Keratinocyte (primary cell): ENCODE data around the gene ABHD4. TPM values are rescaled to one million over a fixed set of nuclear protein-coding genes. Genes with fewer than 3 reads are reported as not detected.

Source experiments
- DNase-seq: peaks from one replicate; pipeline ENCODE4 v3.0.0-alpha.2; 2011; ENCODE audit warnings: low read depth, missing footprints, low spot score
- FAIRE-seq: peaks from 2 replicates; lab custom pipeline; 2011; peaks lifted over from hg19 to GRCh38; lab: Jason Lieb, UNC
- H2AFZ ChIP-seq: 2 replicates; pipeline ENCODE4 v1.6.0; 2012; ENCODE audit warnings: low read length, control low read depth, inconsistent platforms; ENCODE audit not compliant: control insufficient read depth
- H3K27ac ChIP-seq: 2 replicates; pipeline ENCODE4 v1.5.1; 2011; ENCODE audit warnings: low read length; ENCODE audit not compliant: control insufficient read depth, insufficient read depth
- H3K27me3 ChIP-seq: 3 replicates; pipeline ENCODE4 v1.6.0; 2011; ENCODE audit warnings: low read length; ENCODE audit not compliant: control insufficient read depth, insufficient read depth; ENCODE audit errors: extremely low read depth
- H3K36me3 ChIP-seq, 2 experiments: 2 replicates in 1 of 2; 3 replicates in 1 of 2; pipeline ENCODE4 v1.5.1; 2011; ENCODE audit warnings: low read length in 2 of 2, mild to moderate bottlenecking in 1 of 2; ENCODE audit not compliant: control insufficient read depth in 2 of 2, insufficient read depth in 2 of 2; ENCODE audit errors: extremely low read depth in 1 of 2
- H3K4me1 ChIP-seq: 3 replicates; pipeline ENCODE4 v1.5.1; 2011; ENCODE audit warnings: low read length; ENCODE audit not compliant: control insufficient read depth, insufficient read depth; ENCODE audit errors: extremely low read depth
- H3K4me2 ChIP-seq: 3 replicates; pipeline ENCODE4 v1.6.0; 2011; ENCODE audit warnings: low read depth, low read length; ENCODE audit not compliant: control insufficient read depth, insufficient read depth; ENCODE audit errors: extremely low read depth
- H3K4me3 ChIP-seq, 3 experiments: fragments of 200-600 bp in 1 of 3; sonication (generic) in 1 of 3; 2 replicates in 2 of 3; 3 replicates in 1 of 3; pipeline ENCODE4 v1.5.1; 2011 to 2016; ENCODE audit warnings: low read length in 3 of 3, mild to moderate bottlenecking in 3 of 3, control low read depth in 2 of 3, inconsistent platforms in 1 of 3, low read depth in 1 of 3, mixed read lengths in 1 of 3, mixed run types in 1 of 3, moderate library complexity in 1 of 3; ENCODE audit not compliant: control insufficient read depth in 2 of 3, insufficient read depth in 2 of 3; ENCODE audit errors: extremely low read depth in 1 of 3
- H3K79me2 ChIP-seq: 2 replicates; pipeline ENCODE4 v1.6.0; 2012; ENCODE audit warnings: low read length; ENCODE audit not compliant: control insufficient read depth, insufficient read depth
- H3K9ac ChIP-seq: 3 replicates; pipeline ENCODE4 v1.6.0; 2011; ENCODE audit warnings: low read length; ENCODE audit not compliant: control insufficient read depth, insufficient read depth; ENCODE audit errors: extremely low read depth
- H3K9me1 ChIP-seq: 3 replicates; pipeline ENCODE4 v1.6.0; 2011; ENCODE audit warnings: low read length; ENCODE audit not compliant: control insufficient read depth, insufficient read depth; ENCODE audit errors: extremely low read depth
- H3K9me3 ChIP-seq: 2 replicates; pipeline ENCODE4 v1.5.1; 2012; ENCODE audit warnings: low read depth, low read length; ENCODE audit not compliant: control insufficient read depth
- H4K20me1 ChIP-seq: 3 replicates; pipeline ENCODE4 v1.6.0; 2011; ENCODE audit warnings: low read length; ENCODE audit not compliant: control insufficient read depth, insufficient read depth; ENCODE audit errors: extremely low read depth
- EZH2 ChIP-seq: IDR thresholded peaks from one replicate; pipeline ENCODE4 v1.6.1; 2012; ENCODE audit warnings: inconsistent platforms, mild to moderate bottlenecking, low read length, moderate library complexity
- dilution Hi-C: fragments of 300-500 bp; cut with MboI; formaldehyde crosslinking; loops from one replicate; pipeline ENCODE4 v1.7.0; 2020; ENCODE audit warnings: low sequenced_read_pairs; ENCODE audit not compliant: extremely low pct_ligation_motif_present
- polyA plus RNA-seq, 5 experiments: library from polyadenylated mRNA; depleted of rRNA in 3 of 5; stranded (reverse) in 3 of 5; stranded (forward) in 1 of 5; unstranded in 1 of 5; fragments of >200 nt; gene quantifications; 1 replicate in 1 of 5; 2 replicates in 3 of 5; 3 replicates in 1 of 5; pipeline versions ENCODE4 v1.2.1 to v1.2.3, GENCODE V29; 2011 to 2012; ENCODE audit warnings: missing spikeins in 2 of 5, low read depth in 1 of 5, low replicate concordance in 1 of 5
- TF ChIP-seq, protein P1 (sequence below), 3 experiments: IDR thresholded peaks in 1 of 3; conservative IDR thresholded peaks in 1 of 3; optimal IDR thresholded peaks in 1 of 3; 2 replicates in 2 of 3; 3 replicates in 1 of 3; pipeline versions ENCODE3 to v1.5.1; 2011; ENCODE audit warnings: low read length in 3 of 3, mild to moderate bottlenecking in 3 of 3, moderate library complexity in 2 of 3, control low read depth in 1 of 3, inconsistent platforms in 1 of 3; ENCODE audit not compliant: insufficient read depth in 2 of 3; ENCODE audit errors: extremely low read depth in 1 of 3

The ABHD4 gene
- polyA plus RNA-seq, 1 donor (not counting 4 experiments of a cell fraction or from before 2014, with no cell fraction given) = 17.7 TPM

DNA sequence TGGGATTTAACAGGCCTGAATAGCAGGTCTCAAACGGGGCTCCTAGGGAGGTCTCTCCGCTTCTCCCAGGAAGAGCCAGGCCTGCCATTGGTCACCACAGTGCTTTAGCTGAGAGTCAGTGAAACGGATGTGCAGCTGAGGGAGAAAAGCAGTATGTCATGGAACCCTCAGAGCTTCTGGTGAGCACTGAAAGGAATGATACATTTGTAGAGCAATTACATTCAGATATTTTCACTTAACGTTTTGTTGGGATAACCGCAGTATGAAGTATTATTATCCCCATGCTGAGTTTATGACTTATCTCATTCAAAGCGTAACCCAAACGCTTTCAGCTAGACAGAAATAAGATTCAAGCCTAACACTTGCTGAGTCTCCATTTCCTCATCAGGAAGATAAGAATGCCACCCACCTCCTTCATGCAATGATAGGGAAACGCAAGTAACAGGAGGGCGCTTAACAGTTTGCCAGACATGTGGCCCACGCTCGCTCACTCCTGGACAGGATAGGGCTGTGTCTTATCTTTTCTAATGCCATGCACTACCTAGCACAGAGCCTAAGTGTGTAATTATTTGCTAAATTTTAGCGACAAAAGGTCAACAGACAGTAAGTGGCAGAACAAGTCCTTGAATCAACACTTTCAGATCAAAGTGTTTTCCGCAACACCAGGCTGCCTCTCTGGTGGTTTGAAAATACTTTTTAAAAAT, 37.3 kb upstream of the ABHD4 start:
- no peak for TF ChIP-seq EZH2
- TF ChIP-seq, protein P1, sequence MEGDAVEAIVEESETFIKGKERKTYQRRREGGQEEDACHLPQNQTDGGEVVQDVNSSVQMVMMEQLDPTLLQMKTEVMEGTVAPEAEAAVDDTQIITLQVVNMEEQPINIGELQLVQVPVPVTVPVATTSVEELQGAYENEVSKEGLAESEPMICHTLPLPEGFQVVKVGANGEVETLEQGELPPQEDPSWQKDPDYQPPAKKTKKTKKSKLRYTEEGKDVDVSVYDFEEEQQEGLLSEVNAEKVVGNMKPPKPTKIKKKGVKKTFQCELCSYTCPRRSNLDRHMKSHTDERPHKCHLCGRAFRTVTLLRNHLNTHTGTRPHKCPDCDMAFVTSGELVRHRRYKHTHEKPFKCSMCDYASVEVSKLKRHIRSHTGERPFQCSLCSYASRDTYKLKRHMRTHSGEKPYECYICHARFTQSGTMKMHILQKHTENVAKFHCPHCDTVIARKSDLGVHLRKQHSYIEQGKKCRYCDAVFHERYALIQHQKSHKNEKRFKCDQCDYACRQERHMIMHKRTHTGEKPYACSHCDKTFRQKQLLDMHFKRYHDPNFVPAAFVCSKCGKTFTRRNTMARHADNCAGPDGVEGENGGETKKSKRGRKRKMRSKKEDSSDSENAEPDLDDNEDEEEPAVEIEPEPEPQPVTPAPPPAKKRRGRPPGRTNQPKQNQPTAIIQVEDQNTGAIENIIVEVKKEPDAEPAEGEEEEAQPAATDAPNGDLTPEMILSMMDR (optimal IDR thresholded peaks at IDR 0.05 in 1 of 3, IDR thresholded peaks at IDR 0.05 in 1 of 3, conservative IDR thresholded peaks at IDR 0.05 in 1 of 3; ENCODE audit: extremely low read depth in 1 of 3, insufficient read depth in 2 of 3, low read length in 3 of 3) = no peak
- Histone ChIP-seq H3K9me1 (no peaks in the 10 kb centered on the region), H3K27me3 (no peaks in the 10 kb centered on the region), H3K27ac (no peak overlapping the region), H3K9ac (no peak overlapping the region), H2AFZ (no peak overlapping the region), H3K4me2 (no peak overlapping the region), H3K79me2 (no peaks in the 10 kb centered on the region), H3K4me1 (peaks cover 15% of the 10 kb centered on the region), H3K36me3 (peaks cover 7 to 11% of the 10 kb centered on the region in 2 experiments), H3K9me3 (no peaks in the 10 kb centered on the region), H3K4me3 (no peak overlapping the region), H4K20me1 (no peaks in the 10 kb centered on the region)
- DNase-seq = no peak
- FAIRE-seq = no peak
- dilution Hi-C loops = no loop called here

- H3K9ac ChIP-seq = no peak overlapping the region
- H3K4me1 ChIP-seq = peaks cover 12% of the 10 kb centered on the region
- peaks cover 7 to 11% of the 10 kb centered on the region in 2 experiments for H3K36me3 ChIP-seq
- H3K4me2 ChIP-seq = no peak overlapping the region
- no peak for DNase-seq
- no peak for FAIRE-seq
- no peaks in the 10 kb centered on the region for H3K79me2 ChIP-seq
- H2AFZ ChIP-seq = no peak overlapping the region
- dilution Hi-C loops = no loop called here
- no peak for TF ChIP-seq EZH2
- TF ChIP-seq, protein P1 (optimal IDR thresholded peaks at IDR 0.05 in 1 of 3, IDR thresholded peaks at IDR 0.05 in 1 of 3, conservative IDR thresholded peaks at IDR 0.05 in 1 of 3; ENCODE audit: extremely low read depth in 1 of 3, insufficient read depth in 2 of 3, low read length in 3 of 3) = no peak
- no peaks in the 10 kb centered on the region for H3K27me3 ChIP-seq
- no peaks in the 10 kb centered on the region for H3K9me3 ChIP-seq
- no peaks in the 10 kb centered on the region for H3K9me1 ChIP-seq
- no peak overlapping the region for H3K4me3 ChIP-seq
- H4K20me1 ChIP-seq = no peaks in the 10 kb centered on the region
- no peak overlapping the region for H3K27ac ChIP-seq
These were observed 36.8 kb upstream of the ABHD4 start for GRCh38 chr14:22561366-22561660.
